HG03565 (cell line): ENCODE results near the gene MS4A4A.

Experiments used
- ATAC-seq: cut with Tn5 transposase; IDR thresholded peaks from one replicate; pipeline ENCODE4 v1.9.1; 2021; ENCODE audit warnings: mild to moderate bottlenecking, moderate library complexity; ENCODE audit not compliant: unreplicated experiment

Gene MS4A4A

DNA sequence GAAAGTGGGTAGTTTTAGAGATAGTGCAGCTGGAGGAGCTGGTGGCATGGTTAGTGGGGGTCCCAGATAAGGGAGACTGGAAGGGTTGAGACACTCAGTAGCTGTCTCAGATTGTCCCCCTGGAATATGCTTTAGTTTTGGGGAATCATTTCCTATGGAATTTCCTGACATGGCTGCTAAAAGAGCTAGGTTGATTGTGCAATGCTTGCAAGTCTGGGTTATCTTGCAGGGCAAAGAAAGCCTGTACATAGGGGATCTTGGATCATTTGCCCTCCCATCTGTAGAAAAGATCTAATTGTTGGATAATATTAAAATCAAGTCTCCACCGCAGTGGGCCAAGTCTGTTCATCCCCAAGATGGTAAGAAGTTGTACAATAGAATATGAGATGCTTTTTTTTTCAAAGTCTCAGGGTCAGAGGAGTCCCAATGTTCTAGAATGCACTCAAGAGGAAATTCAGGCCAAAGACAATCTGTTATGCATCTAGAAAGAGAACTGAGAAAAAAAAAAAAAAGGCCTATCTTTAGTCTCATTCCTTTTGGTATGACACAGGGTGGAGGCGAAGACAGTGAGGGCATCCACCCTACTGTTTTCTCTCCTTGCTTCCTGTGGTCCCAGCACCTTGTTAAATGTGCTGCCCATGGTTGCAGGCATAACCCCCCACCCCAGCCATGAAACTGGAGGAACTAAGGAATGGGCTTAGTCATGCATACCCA, 66.8 kb downstream of the MS4A4A start:
- ATAC-seq: peak; percentile 46

DNA sequence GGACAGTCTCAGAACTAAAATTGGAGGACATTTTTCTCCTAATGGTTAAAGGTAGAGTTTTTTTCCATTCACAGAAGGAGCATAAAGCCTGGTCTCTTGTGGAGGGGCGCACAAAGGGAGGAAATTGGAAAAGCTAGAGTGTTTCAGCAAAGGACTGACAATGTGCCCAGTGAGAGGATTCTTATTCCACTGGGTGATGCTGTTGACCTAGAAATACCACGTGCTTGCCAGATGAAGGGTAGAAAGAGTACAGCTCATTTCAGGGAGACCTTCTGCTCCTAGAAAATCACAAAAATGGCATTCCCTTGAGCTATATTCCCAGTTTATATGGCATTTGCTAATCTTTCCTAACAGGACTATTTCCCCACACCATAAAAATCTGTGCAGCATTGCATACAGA, 67.7 kb downstream of the MS4A4A start:
- ATAC-seq: no peak

DNA sequence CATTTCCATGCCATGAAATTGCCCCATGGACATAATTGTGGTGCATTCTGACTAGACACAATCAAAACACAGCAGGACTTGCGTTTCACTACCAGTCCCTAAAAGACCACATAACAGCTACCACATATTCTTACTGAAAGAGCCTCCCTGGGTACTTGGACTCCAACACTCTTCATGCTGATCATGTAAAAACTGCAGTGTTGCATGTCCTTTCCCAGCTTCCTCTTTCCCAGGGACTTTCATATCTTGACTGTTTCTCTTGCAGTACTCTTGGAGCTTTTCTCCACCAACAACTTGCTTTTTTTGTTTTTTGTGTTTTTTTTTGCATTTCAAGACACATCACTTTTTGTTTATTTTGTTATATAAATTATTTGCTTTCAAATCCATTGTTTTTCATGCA, 69.5 kb downstream of the MS4A4A start:
- ATAC-seq: no peak

DNA sequence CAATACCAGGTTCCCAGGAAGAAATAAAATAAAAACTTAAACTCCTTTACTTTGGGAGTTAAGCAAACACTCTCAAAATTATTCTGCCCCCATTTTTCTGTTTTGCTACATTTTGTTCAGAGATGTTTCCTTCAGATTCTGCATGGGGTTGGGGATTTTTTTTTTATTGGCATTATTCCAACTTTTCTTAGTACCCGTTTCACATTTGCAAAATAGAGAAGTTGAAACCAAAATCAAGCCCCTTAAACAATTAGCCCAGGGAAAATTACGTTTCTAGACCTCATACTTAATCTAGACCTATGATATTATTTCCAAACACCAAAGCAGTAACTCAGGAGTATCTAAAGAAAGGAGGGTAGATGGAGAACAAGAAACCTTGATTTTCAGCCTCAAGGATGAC, 77.3 kb downstream of the MS4A4A start:
- ATAC-seq: no peak
